SK-N-SH treated with all-trans-retinoic acid at 6 μM for 48 hours (cell line): Measurements from ENCODE around the gene FRMD4A.

Experiments
- ATAC-seq: fragments of 200-7000 bp; cut with Tn5 transposase; 3 replicates; pipeline ENCODE4 v1.9.1; 2020; ENCODE audit warnings: mild to moderate bottlenecking, moderate library complexity
- ARNTL ChIP-seq: fragments of 450-650 bp; formaldehyde crosslinking; IDR thresholded peaks from 2 replicates; pipeline ENCODE4 v1.5.0; 2020; ENCODE audit warnings: low read depth, mild to moderate bottlenecking, moderate library complexity, borderline replicate concordance
- BACH2 ChIP-seq: fragments of 250-450 bp; sonication (Bioruptor Pico); IDR thresholded peaks from 2 replicates; pipeline ENCODE4 v1.9.0; 2021; ENCODE audit warnings: mild to moderate bottlenecking, borderline replicate concordance
- CSDC2 ChIP-seq: fragments of 250-450 bp; sonication (Bioruptor Pico); IDR thresholded peaks from 2 replicates; pipeline ENCODE4 v1.5.0; 2020; ENCODE audit warnings: mild to moderate bottlenecking, moderate library complexity
- ESRRG ChIP-seq: fragments of 250-450 bp; sonication (Bioruptor Pico); IDR thresholded peaks from 2 replicates; pipeline ENCODE4 v1.6.1; 2021; ENCODE audit warnings: mild to moderate bottlenecking
- GLIS3 ChIP-seq: fragments of 250-450 bp; sonication (Bioruptor Pico); IDR thresholded peaks from 2 replicates; pipeline ENCODE4 v1.5.0; 2020; ENCODE audit warnings: mild to moderate bottlenecking, moderate library complexity
- OSR1 ChIP-seq: fragments of 250-450 bp; sonication (Bioruptor Pico); IDR thresholded peaks from 2 replicates; pipeline ENCODE4 v1.8.0; 2022; ENCODE audit warnings: moderate library complexity, mild to moderate bottlenecking, inconsistent platforms
- POU6F1 ChIP-seq: fragments of 250-450 bp; sonication (Bioruptor Pico); IDR thresholded peaks from 2 replicates; pipeline ENCODE4 v1.8.0; 2021; ENCODE audit warnings: low read depth, mild to moderate bottlenecking, moderate library complexity, borderline replicate concordance
- PPARA ChIP-seq: fragments of 250-450 bp; sonication (Bioruptor Pico); IDR thresholded peaks from 2 replicates; pipeline ENCODE4 v1.5.0; 2020; ENCODE audit warnings: mild to moderate bottlenecking, borderline replicate concordance
- RARB ChIP-seq: fragments of 250-450 bp; sonication (Bioruptor Pico); IDR thresholded peaks from 2 replicates; pipeline ENCODE4 v1.8.0; 2021; ENCODE audit warnings: mild to moderate bottlenecking, moderate library complexity
- SNAI2 ChIP-seq: fragments of 250-450 bp; sonication (Bioruptor Pico); IDR thresholded peaks from 2 replicates; pipeline ENCODE4 v1.5.0; 2020; ENCODE audit warnings: mild to moderate bottlenecking, moderate library complexity
- TSHZ2 ChIP-seq: fragments of 250-450 bp; sonication (Bioruptor Pico); IDR thresholded peaks from 2 replicates; pipeline ENCODE4 v1.5.0; 2020; ENCODE audit warnings: mild to moderate bottlenecking, moderate library complexity
- ZC3H10 ChIP-seq: fragments of 250-450 bp; sonication (Bioruptor Pico); IDR thresholded peaks from 2 replicates; pipeline ENCODE4 v1.5.1; 2021; ENCODE audit warnings: mild to moderate bottlenecking, moderate library complexity
- ZFP3 ChIP-seq: fragments of 250-450 bp; sonication (Bioruptor Pico); IDR thresholded peaks from 2 replicates; pipeline ENCODE4 v1.5.0; 2020; ENCODE audit warnings: mild to moderate bottlenecking, moderate library complexity
- ZFP30 ChIP-seq: fragments of 450-650 bp; formaldehyde crosslinking; IDR thresholded peaks from 2 replicates; pipeline ENCODE4 v1.5.0; 2022; ENCODE audit warnings: mild to moderate bottlenecking, moderate library complexity
- ZNF565 ChIP-seq: fragments of 450-650 bp; formaldehyde crosslinking; conservative IDR thresholded peaks from 2 replicates; pipeline ENCODE4 v1.5.0; 2020; ENCODE audit warnings: low read depth, mild to moderate bottlenecking, moderate library complexity
- ZNF70 ChIP-seq: fragments of 450-650 bp; formaldehyde crosslinking; IDR thresholded peaks from 2 replicates; pipeline ENCODE4 v1.5.0; 2020; ENCODE audit warnings: mild to moderate bottlenecking, moderate library complexity
- ZNF8 ChIP-seq: fragments of 450-650 bp; formaldehyde crosslinking; IDR thresholded peaks from 2 replicates; pipeline ENCODE4 v1.5.0; 2020; ENCODE audit warnings: mild to moderate bottlenecking, moderate library complexity
- TF ChIP-seq, protein P1 (sequence below): fragments of 250-450 bp; sonication (Bioruptor Pico); IDR thresholded peaks from 2 replicates; pipeline ENCODE4 v1.8.0; 2020; ENCODE audit warnings: mild to moderate bottlenecking, moderate library complexity, borderline replicate concordance
- TF ChIP-seq, protein P2 (sequence below): fragments of 250-450 bp; sonication (Bioruptor Pico); IDR thresholded peaks from 2 replicates; pipeline ENCODE4 v1.5.1; 2021; ENCODE audit warnings: mild to moderate bottlenecking, moderate library complexity
- TF ChIP-seq, protein P3 (sequence below): fragments of 250-450 bp; sonication (Bioruptor Pico); IDR thresholded peaks from 2 replicates; pipeline ENCODE4 v1.5.1; 2020; ENCODE audit warnings: low read depth, mild to moderate bottlenecking, moderate library complexity

FRMD4A gene

GRCh38 chr10:14312014-14312413 lies 18.7 kb downstream of the FRMD4A start:
- no peak for ATAC-seq

GRCh38 chr10:14311206-14311957 lies 19.3 kb downstream of the FRMD4A start:
- ATAC-seq = no peak
- TF ChIP-seq SNAI2 (CRISPR knock-in tag) (no peak), OSR1 (CRISPR knock-in tag) (no peak), ZC3H10 (CRISPR knock-in tag) (no peak)
- TF ChIP-seq, all 23 proteins: peak for 0

More at GRCh38 chr10:14312014-14312413, 18.7 kb downstream of the FRMD4A start:
- TF ChIP-seq ZC3H10 (CRISPR knock-in tag) (no peak), TSHZ2 (no peak), CSDC2 (CRISPR knock-in tag) (no peak), ESRRG (CRISPR knock-in tag) (no peak), ZFP3 (CRISPR knock-in tag) (no peak), BACH2 (CRISPR knock-in tag) (no peak), RARB (CRISPR knock-in tag) (no peak), ARNTL (CRISPR knock-in tag) (no peak), ZNF565 (CRISPR knock-in tag) (no peak), SNAI2 (CRISPR knock-in tag) (no peak), GLIS3 (CRISPR knock-in tag) (no peak), POU6F1 (CRISPR knock-in tag) (no peak), PPARA (no peak), ZNF70 (CRISPR knock-in tag) (no peak), ZNF8 (CRISPR knock-in tag) (no peak)
- TF ChIP-seq, protein P1, sequence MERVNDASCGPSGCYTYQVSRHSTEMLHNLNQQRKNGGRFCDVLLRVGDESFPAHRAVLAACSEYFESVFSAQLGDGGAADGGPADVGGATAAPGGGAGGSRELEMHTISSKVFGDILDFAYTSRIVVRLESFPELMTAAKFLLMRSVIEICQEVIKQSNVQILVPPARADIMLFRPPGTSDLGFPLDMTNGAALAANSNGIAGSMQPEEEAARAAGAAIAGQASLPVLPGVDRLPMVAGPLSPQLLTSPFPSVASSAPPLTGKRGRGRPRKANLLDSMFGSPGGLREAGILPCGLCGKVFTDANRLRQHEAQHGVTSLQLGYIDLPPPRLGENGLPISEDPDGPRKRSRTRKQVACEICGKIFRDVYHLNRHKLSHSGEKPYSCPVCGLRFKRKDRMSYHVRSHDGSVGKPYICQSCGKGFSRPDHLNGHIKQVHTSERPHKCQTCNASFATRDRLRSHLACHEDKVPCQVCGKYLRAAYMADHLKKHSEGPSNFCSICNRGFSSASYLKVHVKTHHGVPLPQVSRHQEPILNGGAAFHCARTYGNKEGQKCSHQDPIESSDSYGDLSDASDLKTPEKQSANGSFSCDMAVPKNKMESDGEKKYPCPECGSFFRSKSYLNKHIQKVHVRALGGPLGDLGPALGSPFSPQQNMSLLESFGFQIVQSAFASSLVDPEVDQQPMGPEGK (CRISPR knock-in tag) = no peak
- TF ChIP-seq, protein P2, sequence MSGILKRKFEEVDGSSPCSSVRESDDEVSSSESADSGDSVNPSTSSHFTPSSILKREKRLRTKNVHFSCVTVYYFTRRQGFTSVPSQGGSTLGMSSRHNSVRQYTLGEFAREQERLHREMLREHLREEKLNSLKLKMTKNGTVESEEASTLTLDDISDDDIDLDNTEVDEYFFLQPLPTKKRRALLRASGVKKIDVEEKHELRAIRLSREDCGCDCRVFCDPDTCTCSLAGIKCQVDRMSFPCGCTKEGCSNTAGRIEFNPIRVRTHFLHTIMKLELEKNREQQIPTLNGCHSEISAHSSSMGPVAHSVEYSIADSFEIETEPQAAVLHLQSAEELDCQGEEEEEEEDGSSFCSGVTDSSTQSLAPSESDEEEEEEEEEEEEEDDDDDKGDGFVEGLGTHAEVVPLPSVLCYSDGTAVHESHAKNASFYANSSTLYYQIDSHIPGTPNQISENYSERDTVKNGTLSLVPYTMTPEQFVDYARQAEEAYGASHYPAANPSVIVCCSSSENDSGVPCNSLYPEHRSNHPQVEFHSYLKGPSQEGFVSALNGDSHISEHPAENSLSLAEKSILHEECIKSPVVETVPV = no peak
- TF ChIP-seq, protein P3, sequence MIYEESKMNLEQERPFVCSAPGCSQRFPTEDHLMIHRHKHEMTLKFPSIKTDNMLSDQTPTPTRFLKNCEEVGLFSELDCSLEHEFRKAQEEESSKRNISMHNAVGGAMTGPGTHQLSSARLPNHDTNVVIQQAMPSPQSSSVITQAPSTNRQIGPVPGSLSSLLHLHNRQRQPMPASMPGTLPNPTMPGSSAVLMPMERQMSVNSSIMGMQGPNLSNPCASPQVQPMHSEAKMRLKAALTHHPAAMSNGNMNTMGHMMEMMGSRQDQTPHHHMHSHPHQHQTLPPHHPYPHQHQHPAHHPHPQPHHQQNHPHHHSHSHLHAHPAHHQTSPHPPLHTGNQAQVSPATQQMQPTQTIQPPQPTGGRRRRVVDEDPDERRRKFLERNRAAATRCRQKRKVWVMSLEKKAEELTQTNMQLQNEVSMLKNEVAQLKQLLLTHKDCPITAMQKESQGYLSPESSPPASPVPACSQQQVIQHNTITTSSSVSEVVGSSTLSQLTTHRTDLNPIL (CRISPR knock-in tag) = no peak

- TF ChIP-seq ZFP30 (no peak), POU6F1 (CRISPR knock-in tag) (no peak), OSR1 (CRISPR knock-in tag) (no peak), SNAI2 (CRISPR knock-in tag) (no peak), ZNF565 (CRISPR knock-in tag) (no peak), PPARA (no peak), GLIS3 (CRISPR knock-in tag) (no peak)
- TF ChIP-seq, protein P3 (CRISPR knock-in tag) = no peak
- TF ChIP-seq, all 23 proteins: peak for 0
- no peak for ATAC-seq
These were observed 21.1 kb downstream of the FRMD4A start for GRCh38 chr10:14309593-14309992.
